CD4-positive, CD25-positive, alpha-beta regulatory T cell (primary cell): Measurements from ENCODE around the gene SPCS2. TPM values are rescaled to one million over a fixed set of nuclear protein-coding genes. Genes with fewer than 3 reads are reported as not detected.
"Not testable (repeated sequence)": the region's sequence is repeated elsewhere in the genome, so short reads cannot be mapped to it uniquely, and the experiment has no call there.

Experiments
- ATAC-seq, 2 donors: fragments of 150-1000 bp; cut with Tn5 transposase; one replicate each; pipeline ENCODE4 v1.10.0; 2021; ENCODE audit warnings: low read depth in 2 of 2, moderate number of reproducible peaks in 2 of 2, moderate library complexity in 1 of 2
- DNase-seq, 3 donors: peaks; one replicate each; pipeline versions ENCODE4 v3.0.0 to v3.0.0-alpha.2; 2012 to 2022; ENCODE audit warnings: mixed read lengths in 1 of 3
- H3K27ac ChIP-seq: one replicate; pipeline ENCODE4 v1.7.0; 2013; ENCODE audit warnings: mild to moderate bottlenecking, low read length; ENCODE audit not compliant: insufficient read depth, poor library complexity, severe bottlenecking
- H3K27me3 ChIP-seq: one replicate; pipeline ENCODE4 v1.7.0; 2013; ENCODE audit warnings: low read length; ENCODE audit not compliant: control insufficient read depth, insufficient read depth
- H3K36me3 ChIP-seq: one replicate; pipeline ENCODE4 v1.7.0; 2013; ENCODE audit warnings: mild to moderate bottlenecking, low read length, moderate library complexity; ENCODE audit not compliant: control insufficient read depth, insufficient read depth
- H3K4me1 ChIP-seq: 2 replicates; pipeline ENCODE4 v1.7.0; 2013; ENCODE audit warnings: mild to moderate bottlenecking, low read length; ENCODE audit not compliant: insufficient read depth, control insufficient read depth, poor library complexity, severe bottlenecking
- H3K4me3 ChIP-seq: one replicate; pipeline ENCODE4 v1.7.0; 2013; ENCODE audit warnings: low read depth, mild to moderate bottlenecking, low read length, moderate library complexity
- H3K9me3 ChIP-seq, 2 experiments: 1 replicate in 1 of 2; 2 replicates in 1 of 2; pipeline ENCODE4 v1.7.0; 2013; ENCODE audit warnings: low read length in 2 of 2, mild to moderate bottlenecking in 1 of 2, moderate library complexity in 1 of 2; ENCODE audit not compliant: control insufficient read depth in 2 of 2
- H3K27ac Mint-ChIP-seq, 3 donors: one replicate each; pipeline ENCODE4 v1.8.0; 2020 to 2022; ENCODE audit warnings: mild to moderate bottlenecking in 3 of 3, mixed read lengths in 3 of 3, moderate library complexity in 2 of 3
- H3K27me3 Mint-ChIP-seq: one replicate; pipeline ENCODE4 v1.8.0; 2022; ENCODE audit warnings: mild to moderate bottlenecking, mixed read lengths
- H3K36me3 Mint-ChIP-seq: one replicate; pipeline ENCODE4 v1.8.0; 2020; ENCODE audit warnings: mixed read lengths
- H3K4me1 Mint-ChIP-seq, 4 donors: one replicate each; pipeline ENCODE4 v1.8.0; 2020 to 2022; ENCODE audit warnings: mixed read lengths in 4 of 4, mild to moderate bottlenecking in 1 of 4
- H3K4me3 Mint-ChIP-seq, 4 donors: one replicate each; pipeline ENCODE4 v1.8.0; 2020 to 2022; ENCODE audit warnings: mild to moderate bottlenecking in 4 of 4, mixed read lengths in 4 of 4, moderate library complexity in 3 of 4
- H3K9me3 Mint-ChIP-seq, 7 donors: one replicate each; pipeline ENCODE4 v1.8.0; 2020 to 2022; ENCODE audit warnings: mixed read lengths in 7 of 7, mild to moderate bottlenecking in 3 of 7, moderate library complexity in 2 of 7
- polyA plus RNA-seq, 4 donors: library from polyadenylated mRNA; unstranded; fragments of 300-500 nt; fragmentation: Illumina TruSeq; gene quantifications; one replicate each; pipeline ENCODE4 v1.2.3, GENCODE V29; 2021
- total RNA-seq: library from RNA; stranded (reverse); gene quantifications from one replicate; pipeline ENCODE4 v1.2.3, GENCODE V29; 2022

Gene SPCS2
- total and polyA plus RNA-seq, 5 donors from 2014 or later: 73.2 to 266 (median 180) TPM

- not testable (repeated sequence) for H3K27ac Mint-ChIP-seq, ATAC-seq, H3K9me3 ChIP-seq, H3K4me3 Mint-ChIP-seq, H3K4me1 Mint-ChIP-seq, H3K27ac ChIP-seq, H3K9me3 Mint-ChIP-seq, H3K4me3 ChIP-seq, H3K4me1 ChIP-seq, H3K27me3 ChIP-seq, H3K36me3 ChIP-seq, DNase-seq, H3K27me3 Mint-ChIP-seq, H3K36me3 Mint-ChIP-seq
Measured at GRCh38 chr11:75020328-75020727, 71.3 kb downstream of the SPCS2 start.

- H3K27ac ChIP-seq: no peak overlapping the region
- Mint-ChIP-seq H3K4me1 (no peaks in the 10 kb centered on the region), H3K36me3 (peaks cover 5% of the 10 kb centered on the region), H3K4me3 (no peak overlapping the region), H3K9me3 (peaks cover 0 to 6% (median 2%) of the 10 kb centered on the region in 7 donors), H3K27ac (no peak overlapping the region), H3K27me3 (no peaks in the 10 kb centered on the region)
- H3K4me1 ChIP-seq: no peaks in the 10 kb centered on the region
- no peak for ATAC-seq
- H3K9me3 ChIP-seq: no peaks in the 10 kb centered on the region
- H3K27me3 ChIP-seq: no peaks in the 10 kb centered on the region
- no peak overlapping the region for H3K4me3 ChIP-seq
- DNase-seq: no peak
- H3K36me3 ChIP-seq: no peaks in the 10 kb centered on the region
Measured at GRCh38 chr11:75022296-75022695, 73.2 kb downstream of the SPCS2 start.

- ATAC-seq (peak; percentile 68 to 77), DNase-seq (peak; percentile 48 to 80 (median 64))
- H3K4me3 ChIP-seq: no peak overlapping the region
- Mint-ChIP-seq H3K4me1 (no peaks in the 10 kb centered on the region), H3K36me3 (peaks cover 5% of the 10 kb centered on the region), H3K9me3 (peaks cover 0 to 6% (median 2%) of the 10 kb centered on the region in 7 donors), H3K27ac (no peak overlapping the region), H3K4me3 (no peak overlapping the region), H3K27me3 (no peaks in the 10 kb centered on the region)
- H3K27me3 ChIP-seq: no peaks in the 10 kb centered on the region
- H3K36me3 ChIP-seq: no peaks in the 10 kb centered on the region
- H3K9me3 ChIP-seq: no peaks in the 10 kb centered on the region
- no peak overlapping the region for H3K27ac ChIP-seq
- H3K4me1 ChIP-seq: no peaks in the 10 kb centered on the region
Measured at GRCh38 chr11:75022759-75023396, 73.8 kb downstream of the SPCS2 start.

- peaks cover 5% of the 10 kb centered on the region for H3K36me3 Mint-ChIP-seq
- H3K27me3 Mint-ChIP-seq: no peaks in the 10 kb centered on the region
- H3K4me3 Mint-ChIP-seq: no peak overlapping the region
- no peak overlapping the region for H3K27ac Mint-ChIP-seq
- no peak for DNase-seq
- ATAC-seq: no peak
- Histone ChIP-seq H3K4me3 (no peak overlapping the region), H3K27me3 (no peaks in the 10 kb centered on the region), H3K9me3 (no peaks in the 10 kb centered on the region), H3K36me3 (no peaks in the 10 kb centered on the region), H3K4me1 (no peaks in the 10 kb centered on the region), H3K27ac (no peak overlapping the region)
- peaks cover 0 to 6% (median 2%) of the 10 kb centered on the region in 7 donors for H3K9me3 Mint-ChIP-seq
- H3K4me1 Mint-ChIP-seq: no peaks in the 10 kb centered on the region
Measured at GRCh38 chr11:75023446-75024067, 74.5 kb downstream of the SPCS2 start.

GRCh38 chr11:75024068-75024449 lies 75.0 kb downstream of the SPCS2 start:
- Histone ChIP-seq H3K9me3 (no peaks in the 10 kb centered on the region), H3K36me3 (no peaks in the 10 kb centered on the region), H3K27ac (no peak overlapping the region), H3K27me3 (no peaks in the 10 kb centered on the region), H3K4me1 (no peaks in the 10 kb centered on the region), H3K4me3 (no peak overlapping the region)
- peaks cover 0 to 3% (median 0%) of the 10 kb centered on the region in 7 donors for H3K9me3 Mint-ChIP-seq
- H3K27ac Mint-ChIP-seq: peak overlapping the region in 1 of 3 donors; percentile 67
- no peaks in the 10 kb centered on the region for H3K4me1 Mint-ChIP-seq
- ATAC-seq (no peak), DNase-seq (no peak)
- peaks cover 5% of the 10 kb centered on the region for H3K36me3 Mint-ChIP-seq
- H3K4me3 Mint-ChIP-seq: no peak overlapping the region
- no peaks in the 10 kb centered on the region for H3K27me3 Mint-ChIP-seq

- no peak for DNase-seq
Measured at GRCh38 chr11:75024764-75025211, 75.7 kb downstream of the SPCS2 start.

GRCh38 chr11:75025561-75025960 lies 76.5 kb downstream of the SPCS2 start:
- Mint-ChIP-seq H3K4me3 (no peak overlapping the region), H3K36me3 (peaks cover 5% of the 10 kb centered on the region), H3K9me3 (peaks cover 0 to 3% (median 0%) of the 10 kb centered on the region in 7 donors), H3K4me1 (no peaks in the 10 kb centered on the region), H3K27me3 (no peaks in the 10 kb centered on the region), H3K27ac (no peak overlapping the region)
- DNase-seq (no peak), ATAC-seq (no peak)
- Histone ChIP-seq H3K36me3 (no peaks in the 10 kb centered on the region), H3K27me3 (no peaks in the 10 kb centered on the region), H3K27ac (no peak overlapping the region), H3K9me3 (no peaks in the 10 kb centered on the region), H3K4me3 (no peak overlapping the region), H3K4me1 (no peaks in the 10 kb centered on the region)

More at GRCh38 chr11:75024764-75025211, 75.7 kb downstream of the SPCS2 start:
- Mint-ChIP-seq H3K4me3 (no peak overlapping the region), H3K9me3 (peaks cover 0 to 3% (median 0%) of the 10 kb centered on the region in 7 donors), H3K4me1 (no peaks in the 10 kb centered on the region), H3K36me3 (peaks cover 5% of the 10 kb centered on the region), H3K27me3 (no peaks in the 10 kb centered on the region), H3K27ac (no peak overlapping the region)
- ATAC-seq: no peak
- no peaks in the 10 kb centered on the region for H3K4me1 ChIP-seq
- no peaks in the 10 kb centered on the region for H3K9me3 ChIP-seq
- H3K36me3 ChIP-seq: no peaks in the 10 kb centered on the region
- no peak overlapping the region for H3K4me3 ChIP-seq
- no peak overlapping the region for H3K27ac ChIP-seq
- H3K27me3 ChIP-seq: no peaks in the 10 kb centered on the region

- Histone ChIP-seq H3K4me1 (no peaks in the 10 kb centered on the region), H3K9me3 (no peaks in the 10 kb centered on the region), H3K4me3 (no peak overlapping the region), H3K36me3 (no peaks in the 10 kb centered on the region), H3K27me3 (no peaks in the 10 kb centered on the region), H3K27ac (no peak overlapping the region)
- H3K36me3 Mint-ChIP-seq: no peaks in the 10 kb centered on the region
- no peak overlapping the region for H3K4me3 Mint-ChIP-seq
- no peaks in the 10 kb centered on the region for H3K27me3 Mint-ChIP-seq
- DNase-seq (no peak), ATAC-seq (no peak)
- no peak overlapping the region for H3K27ac Mint-ChIP-seq
- no peaks in the 10 kb centered on the region for H3K4me1 Mint-ChIP-seq
- peaks cover 0 to 1% (median 0%) of the 10 kb centered on the region in 7 donors for H3K9me3 Mint-ChIP-seq
Measured at GRCh38 chr11:75028321-75028720, 79.3 kb downstream of the SPCS2 start.
